Measurements from ENCODE around the gene TSPAN31. TPM values are rescaled to one million over a fixed set of nuclear protein-coding genes. Genes with fewer than 3 reads are reported as not detected.

Gene TSPAN31
- total RNA-seq, 1 donor from 2014 or later = 41.1 TPM

DNA sequence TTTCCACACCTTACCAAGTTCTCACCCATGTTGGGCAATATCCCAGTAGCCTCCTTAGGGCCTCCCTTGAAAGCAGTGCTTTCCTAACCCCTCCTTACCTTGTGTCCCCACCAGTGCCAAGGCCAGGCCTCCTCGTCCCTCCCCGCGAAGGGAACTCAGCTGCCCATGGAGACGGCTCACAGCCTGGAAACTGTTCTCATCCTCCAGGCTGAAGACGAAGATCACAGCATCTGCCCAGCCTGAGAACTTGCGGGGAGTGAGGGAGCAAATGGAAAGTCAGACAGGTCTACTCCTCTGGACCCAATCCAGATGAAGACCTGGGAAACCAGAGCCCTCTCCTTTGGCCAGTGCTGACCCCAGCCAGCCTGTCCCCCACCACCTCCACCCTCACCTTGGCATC is 10.9 kb upstream of the TSPAN31 start:
- DNase-seq (no peak), ATAC-seq (no peak)
- Histone ChIP-seq H3K27me3 (ENCODE audit: low read depth) (peaks cover 59% of the 10 kb centered on the region), H3K36me3 (peaks cover 9% of the 10 kb centered on the region), H3K4me3 (no peak overlapping the region), H3K4me1 (peaks cover 30% of the 10 kb centered on the region), H3K27ac (no peak overlapping the region), H3K9me3 (no peaks in the 10 kb centered on the region)
- intact Hi-C loops (cut with DNase I) = no loop called here
- TF ChIP-seq, protein P1, sequence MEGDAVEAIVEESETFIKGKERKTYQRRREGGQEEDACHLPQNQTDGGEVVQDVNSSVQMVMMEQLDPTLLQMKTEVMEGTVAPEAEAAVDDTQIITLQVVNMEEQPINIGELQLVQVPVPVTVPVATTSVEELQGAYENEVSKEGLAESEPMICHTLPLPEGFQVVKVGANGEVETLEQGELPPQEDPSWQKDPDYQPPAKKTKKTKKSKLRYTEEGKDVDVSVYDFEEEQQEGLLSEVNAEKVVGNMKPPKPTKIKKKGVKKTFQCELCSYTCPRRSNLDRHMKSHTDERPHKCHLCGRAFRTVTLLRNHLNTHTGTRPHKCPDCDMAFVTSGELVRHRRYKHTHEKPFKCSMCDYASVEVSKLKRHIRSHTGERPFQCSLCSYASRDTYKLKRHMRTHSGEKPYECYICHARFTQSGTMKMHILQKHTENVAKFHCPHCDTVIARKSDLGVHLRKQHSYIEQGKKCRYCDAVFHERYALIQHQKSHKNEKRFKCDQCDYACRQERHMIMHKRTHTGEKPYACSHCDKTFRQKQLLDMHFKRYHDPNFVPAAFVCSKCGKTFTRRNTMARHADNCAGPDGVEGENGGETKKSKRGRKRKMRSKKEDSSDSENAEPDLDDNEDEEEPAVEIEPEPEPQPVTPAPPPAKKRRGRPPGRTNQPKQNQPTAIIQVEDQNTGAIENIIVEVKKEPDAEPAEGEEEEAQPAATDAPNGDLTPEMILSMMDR (IDR thresholded peaks at IDR 0.05) = no peak

DNA sequence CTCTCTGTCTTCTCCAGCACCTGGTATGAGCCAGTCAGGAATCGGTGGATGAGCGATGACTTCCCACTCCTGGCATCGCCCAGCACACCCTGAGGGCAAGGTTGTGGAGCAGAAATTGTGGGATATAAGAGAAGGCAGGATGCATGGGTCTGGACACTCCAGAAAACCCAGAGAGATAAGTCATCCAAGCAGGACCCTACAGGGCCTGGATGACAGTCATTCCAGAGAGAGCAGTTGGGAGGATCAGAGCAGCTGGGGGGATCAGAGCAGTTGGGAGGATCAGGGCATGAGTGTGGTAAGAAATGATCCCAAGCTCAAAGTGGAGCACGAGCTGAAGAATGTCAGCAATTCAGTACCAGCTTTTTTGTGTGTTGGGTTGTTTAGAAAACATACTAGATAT is 10.2 kb upstream of the TSPAN31 start:
- H3K27ac ChIP-seq = no peak overlapping the region
- H3K4me3 ChIP-seq = no peak overlapping the region
- TF ChIP-seq, protein P1 (IDR thresholded peaks at IDR 0.05) = no peak
- intact Hi-C loops (cut with DNase I) = no loop called here
- peaks cover 9% of the 10 kb centered on the region for H3K36me3 ChIP-seq
- peaks cover 36% of the 10 kb centered on the region for H3K4me1 ChIP-seq
- no peak for DNase-seq
- H3K27me3 ChIP-seq (ENCODE audit: low read depth) = peaks cover 64% of the 10 kb centered on the region
- H3K9me3 ChIP-seq = no peaks in the 10 kb centered on the region
- ATAC-seq = no peak

DNA sequence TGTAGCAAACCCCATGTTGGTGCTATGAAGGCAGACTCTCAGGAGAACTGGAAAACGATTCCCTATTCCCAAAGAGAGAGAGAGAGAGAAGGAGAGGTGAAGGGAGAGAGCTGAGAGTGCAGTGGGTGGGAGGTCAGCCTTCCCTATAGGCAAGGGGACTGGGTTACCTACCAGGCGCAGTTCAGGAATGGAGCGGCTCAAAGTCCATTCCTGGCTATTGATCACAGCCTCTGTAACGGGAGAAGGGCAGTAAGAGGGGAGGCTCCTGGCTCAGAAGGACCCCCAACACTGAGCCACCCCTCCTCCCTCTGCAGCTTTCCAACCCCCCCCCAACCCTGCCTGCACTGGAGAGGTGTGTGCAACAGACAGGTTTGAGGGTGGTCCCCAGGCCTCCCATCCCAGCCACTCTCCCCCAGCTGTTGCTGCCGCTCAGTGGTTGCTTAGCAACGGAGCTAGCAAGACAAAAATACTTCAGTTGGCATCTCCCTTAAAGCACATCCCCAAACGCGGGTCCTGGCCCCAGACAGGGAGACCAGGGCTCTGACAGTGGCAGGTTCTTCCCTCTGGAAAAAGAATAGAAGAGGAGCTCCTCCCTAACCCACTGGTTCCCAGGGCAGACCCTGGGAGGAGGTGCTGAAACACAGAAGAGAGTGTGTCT is 9.5 kb upstream of the TSPAN31 start:
- H3K27ac ChIP-seq = no peak overlapping the region
- TF ChIP-seq, protein P1 (IDR thresholded peaks at IDR 0.05) = no peak
- no peak overlapping the region for H3K4me3 ChIP-seq
- peaks cover 36% of the 10 kb centered on the region for H3K4me1 ChIP-seq
- DNase-seq = no peak
- H3K36me3 ChIP-seq = peaks cover 9% of the 10 kb centered on the region
- intact Hi-C loops (cut with DNase I) = no loop called here
- no peak for ATAC-seq
- peaks cover 66% of the 10 kb centered on the region for H3K27me3 ChIP-seq (ENCODE audit: low read depth)
- no peaks in the 10 kb centered on the region for H3K9me3 ChIP-seq

DNA sequence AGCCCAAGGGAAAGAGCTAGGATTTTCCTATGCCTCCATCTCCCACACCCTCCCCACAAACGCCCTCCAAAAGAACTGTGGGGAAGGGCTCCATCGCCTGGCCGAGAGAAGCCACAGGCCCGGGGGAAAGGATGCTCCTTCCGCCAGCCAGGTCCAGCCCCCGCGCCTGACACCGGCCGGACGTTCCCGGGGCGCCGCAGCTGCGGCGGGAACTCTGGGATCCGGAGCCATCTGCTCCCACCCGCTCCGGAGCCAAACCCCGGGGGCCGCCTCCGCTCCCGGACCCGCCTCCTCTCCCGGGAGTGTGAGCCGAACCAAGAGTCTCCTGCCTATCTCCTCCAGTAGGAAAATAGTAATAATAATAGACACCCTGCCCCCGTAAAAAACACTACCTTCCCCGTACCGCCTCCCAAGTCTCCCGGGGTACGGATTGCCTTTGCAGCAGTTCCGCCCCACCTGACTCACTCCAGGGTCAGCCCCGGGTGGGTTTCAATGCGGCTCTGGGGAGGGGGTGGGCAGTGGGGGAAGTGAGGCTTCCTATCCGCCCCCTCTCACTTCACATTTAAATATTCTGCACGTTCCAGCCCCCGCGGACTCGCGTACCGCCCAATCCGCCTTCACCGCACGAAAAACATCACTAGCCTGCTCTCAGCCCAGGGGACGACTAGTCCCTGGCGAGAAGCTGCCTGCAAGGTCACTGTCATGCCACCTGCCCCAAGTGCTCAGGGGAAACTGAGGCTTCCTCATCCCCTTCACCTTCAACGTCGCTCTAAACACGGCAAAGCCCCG is 8.7 kb upstream of the TSPAN31 start:
- H3K4me3 ChIP-seq = peak overlapping the region; percentile 28
- ATAC-seq (peak in 1 of 2 donors; percentile 3), DNase-seq (no peak)
- H3K9me3 ChIP-seq = no peaks in the 10 kb centered on the region
- TF ChIP-seq, protein P1 (IDR thresholded peaks at IDR 0.05) = no peak
- H3K27me3 ChIP-seq (ENCODE audit: low read depth) = peaks cover 65% of the 10 kb centered on the region
- intact Hi-C loops (cut with DNase I) = no loop called here
- H3K4me1 ChIP-seq = peaks cover 42% of the 10 kb centered on the region
- H3K36me3 ChIP-seq = peaks cover 9% of the 10 kb centered on the region
- H3K27ac ChIP-seq = no peak overlapping the region

DNA sequence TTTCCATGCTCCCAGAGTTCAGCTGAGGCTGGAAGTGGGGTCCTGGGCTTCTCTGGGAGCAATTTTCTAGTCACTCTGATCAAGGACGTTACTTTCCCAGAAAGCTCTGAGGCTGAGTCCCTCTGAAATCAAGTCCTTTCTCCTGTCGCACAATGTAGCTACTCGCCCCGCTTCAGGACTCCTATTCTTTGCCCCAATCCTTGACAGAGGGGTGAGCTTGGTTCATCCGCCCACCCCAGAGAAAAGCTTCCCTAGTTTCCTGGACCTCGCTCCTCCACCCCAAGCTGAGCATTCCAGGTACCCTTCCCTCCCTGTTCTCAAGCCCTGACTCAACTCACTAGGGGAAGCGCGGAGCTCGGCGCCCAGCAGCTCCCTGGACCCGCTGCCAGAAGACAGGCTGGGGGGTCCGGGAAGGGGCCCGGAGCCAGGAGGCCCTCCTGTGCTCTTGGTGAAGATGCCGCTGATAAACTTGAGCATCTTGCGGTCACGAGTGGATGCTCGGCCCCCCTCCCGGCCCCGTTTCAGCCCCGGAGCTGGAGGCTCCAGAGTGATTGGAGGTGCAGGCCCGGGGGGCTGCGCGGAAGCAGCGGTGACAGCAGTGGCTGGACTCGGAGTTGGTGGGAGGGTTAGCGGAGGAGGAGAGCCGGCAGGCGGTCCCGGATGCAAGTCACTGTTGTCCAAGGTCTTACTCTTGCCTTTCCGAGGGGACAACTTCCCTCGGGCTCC is 7.9 kb upstream of the TSPAN31 start:
- no peak for DNase-seq
- TF ChIP-seq, protein P1 (IDR thresholded peaks at IDR 0.05) = no peak
- H3K4me3 ChIP-seq = no peak overlapping the region
- no peak for ATAC-seq
- no peak overlapping the region for H3K27ac ChIP-seq
- H3K27me3 ChIP-seq (ENCODE audit: low read depth) = peaks cover 67% of the 10 kb centered on the region
- peaks cover 42% of the 10 kb centered on the region for H3K4me1 ChIP-seq
- intact Hi-C loops (cut with DNase I) = no loop called here
- H3K9me3 ChIP-seq = no peaks in the 10 kb centered on the region
- peaks cover 3% of the 10 kb centered on the region for H3K36me3 ChIP-seq

Data from lower lobe of right lung (tissue), 2 donors.